ENCODE measurements around the gene SMIM44. TPM values are rescaled to one million over a fixed set of nuclear protein-coding genes. Genes with fewer than 3 reads are reported as not detected.

The SMIM44 gene
- total and polyA plus RNA-seq, 9 of the 15 experiments (the other 6 are each of a cell fraction or from before 2014, with no cell fraction given): not detected

GRCh38 chr19:3478409-3479176 is 4.6 kb downstream of the SMIM44 start:
- 7% methylated on average over 22 of the region's 27 CpGs for WGBS (ENCODE audit: insufficient coverage, low coverage, missing lambda C conversion rate)
- peaks cover 8% of the 10 kb centered on the region; the same call in 1 of the 2 replicates for H4K20me1 ChIP-seq (replicated peaks; ENCODE audit: control insufficient read depth, insufficient read depth, low read length)
- ATAC-seq: no peak

More at GRCh38 chr19:3478409-3479176, 4.6 kb downstream of the SMIM44 start:
- Histone ChIP-seq H3K4me1 (replicated peaks in 1 of 2; ENCODE audit: control insufficient read depth in 2 of 2, insufficient read depth in 2 of 2, low read length in 2 of 2) (peaks cover 11 to 45% of the 10 kb centered on the region in 2 experiments), H3K9me3 (replicated peaks; ENCODE audit: control insufficient read depth, insufficient read depth, low read depth, low read length) (no peaks in the 10 kb centered on the region), H3K79me2 (ENCODE audit: control insufficient read depth, insufficient read depth, low read length) (no peaks in the 10 kb centered on the region), H3K27ac (ENCODE audit: extremely low read depth, low read depth, low read length) (0 out of 3 replicates have a peak overlapping the region, but pooled peaks have one; percentile 17), H3K4me3 (peak overlapping the region; percentile 43), H3K9me1 (ENCODE audit: control insufficient read depth, insufficient read depth, low read length) (no peaks in the 10 kb centered on the region), H3K27me3 (ENCODE audit: control insufficient read depth in 2 of 2, insufficient read depth in 2 of 2, low read length in 2 of 2) (peaks cover 21% of the 10 kb centered on the region in 2 experiments; a peak in 3 of 5 replicates), H2AFZ (ENCODE audit: low read depth, low read length) (peak overlapping the region; percentile 74), H3K4me2 (ENCODE audit: insufficient read depth, low read length) (peak overlapping the region; percentile 80), H3K9ac (ENCODE audit: insufficient read depth in 1 of 2, low read depth in 2 of 2, low read length in 2 of 2) (peak overlapping the region; percentile 43 to 51; a peak in 2 of 4 replicates), H3K36me3 (ENCODE audit: control insufficient read depth, insufficient read depth, low read length) (no peaks in the 10 kb centered on the region)
- TF ChIP-seq EGR1 (conservative IDR thresholded peaks at IDR 0.05) (peak; percentile 36; the same call in 1 of the 2 replicates), CREB1 (IDR thresholded peaks at IDR 0.05) (no peak), CREB1 (CRISPR knock-in tag; IDR thresholded peaks at IDR 0.05) (no peak), SIN3A (IDR thresholded peaks at IDR 0.05; ENCODE audit: borderline replicate concordance in 2 of 2, control insufficient read depth in 1 of 2, low read depth in 2 of 2, low read length in 2 of 2) (no peak), ETS2 (tag; IDR thresholded peaks at IDR 0.05; ENCODE audit: borderline replicate concordance, poor library complexity, severe bottlenecking) (no peak)
- TF ChIP-seq, protein P1, sequence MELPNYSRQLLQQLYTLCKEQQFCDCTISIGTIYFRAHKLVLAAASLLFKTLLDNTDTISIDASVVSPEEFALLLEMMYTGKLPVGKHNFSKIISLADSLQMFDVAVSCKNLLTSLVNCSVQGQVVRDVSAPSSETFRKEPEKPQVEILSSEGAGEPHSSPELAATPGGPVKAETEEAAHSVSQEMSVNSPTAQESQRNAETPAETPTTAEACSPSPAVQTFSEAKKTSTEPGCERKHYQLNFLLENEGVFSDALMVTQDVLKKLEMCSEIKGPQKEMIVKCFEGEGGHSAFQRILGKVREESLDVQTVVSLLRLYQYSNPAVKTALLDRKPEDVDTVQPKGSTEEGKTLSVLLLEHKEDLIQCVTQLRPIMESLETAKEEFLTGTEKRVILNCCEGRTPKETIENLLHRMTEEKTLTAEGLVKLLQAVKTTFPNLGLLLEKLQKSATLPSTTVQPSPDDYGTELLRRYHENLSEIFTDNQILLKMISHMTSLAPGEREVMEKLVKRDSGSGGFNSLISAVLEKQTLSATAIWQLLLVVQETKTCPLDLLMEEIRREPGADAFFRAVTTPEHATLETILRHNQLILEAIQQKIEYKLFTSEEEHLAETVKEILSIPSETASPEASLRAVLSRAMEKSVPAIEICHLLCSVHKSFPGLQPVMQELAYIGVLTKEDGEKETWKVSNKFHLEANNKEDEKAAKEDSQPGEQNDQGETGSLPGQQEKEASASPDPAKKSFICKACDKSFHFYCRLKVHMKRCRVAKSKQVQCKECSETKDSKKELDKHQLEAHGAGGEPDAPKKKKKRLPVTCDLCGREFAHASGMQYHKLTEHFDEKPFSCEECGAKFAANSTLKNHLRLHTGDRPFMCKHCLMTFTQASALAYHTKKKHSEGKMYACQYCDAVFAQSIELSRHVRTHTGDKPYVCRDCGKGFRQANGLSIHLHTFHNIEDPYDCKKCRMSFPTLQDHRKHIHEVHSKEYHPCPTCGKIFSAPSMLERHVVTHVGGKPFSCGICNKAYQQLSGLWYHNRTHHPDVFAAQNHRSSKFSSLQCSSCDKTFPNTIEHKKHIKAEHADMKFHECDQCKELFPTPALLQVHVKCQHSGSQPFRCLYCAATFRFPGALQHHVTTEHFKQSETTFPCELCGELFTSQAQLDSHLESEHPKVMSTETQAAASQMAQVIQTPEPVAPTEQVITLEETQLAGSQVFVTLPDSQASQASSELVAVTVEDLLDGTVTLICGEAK (IDR thresholded peaks at IDR 0.05): no peak
- TF ChIP-seq, protein P1 (CRISPR knock-in tag; IDR thresholded peaks at IDR 0.05): no peak
- POLR2A ChIA-PET: interaction anchor here (0.5 to 1.9 kb wide), 11 partner anchors 9 to 194 kb away, joined by 3 to 8 read pairs (median 4); partner anchors contain the start of gene DOHH
- DNase-seq (ENCODE audit: extremely low read depth in 1 of 4, low spot score in 3 of 4): peak in 3 of 4 experiments; percentile 25 to 56 (median 37)
- no peak for FAIRE-seq
- CTCF ChIA-PET (ENCODE audit: low intra/inter-chr PET ratio): no interaction called here
- intact Hi-C loops (cut with micrococcal nuclease): no loop called here
- BruUV-seq (replicated peaks): no TSS peak
- in situ Hi-C loops (cut with MboI): no loop called here

Data from K562 (cell line).